BE2C (cell line): ENCODE measurements around the gene PLD5.
"Not testable (repeated sequence)": the region's sequence is repeated elsewhere in the genome, so short reads cannot be mapped to it uniquely, and the experiment has no call there.

Experiments
- DNase-seq: peaks from one replicate; pipeline ENCODE4 v3.0.0-alpha.2; 2020
- H3K27me3 ChIP-seq: fragments of 250-450 bp; sonication (Bioruptor Pico); 2 replicates; pipeline ENCODE4 v1.5.1; 2020; ENCODE audit warnings: mild to moderate bottlenecking
- H3K36me3 ChIP-seq: fragments of 250-450 bp; sonication (Bioruptor Pico); 2 replicates; pipeline ENCODE4 v1.5.1; 2020; ENCODE audit warnings: mild to moderate bottlenecking
- H3K4me1 ChIP-seq: fragments of 250-450 bp; sonication (Bioruptor Pico); 2 replicates; pipeline ENCODE4 v1.5.1; 2020
- H3K4me3 ChIP-seq: 2 replicates; pipeline ENCODE4 v1.5.1; 2011; ENCODE audit warnings: low read depth, low read length
- H3K9me3 ChIP-seq: fragments of 250-450 bp; sonication (Bioruptor Pico); 2 replicates; pipeline ENCODE4 v1.5.1; 2020
- TF ChIP-seq, protein P1 (sequence below): IDR thresholded peaks from 2 replicates; pipeline ENCODE4 v1.5.1; 2012; ENCODE audit warnings: mild to moderate bottlenecking, low read depth, low read length

Gene PLD5

DNA sequence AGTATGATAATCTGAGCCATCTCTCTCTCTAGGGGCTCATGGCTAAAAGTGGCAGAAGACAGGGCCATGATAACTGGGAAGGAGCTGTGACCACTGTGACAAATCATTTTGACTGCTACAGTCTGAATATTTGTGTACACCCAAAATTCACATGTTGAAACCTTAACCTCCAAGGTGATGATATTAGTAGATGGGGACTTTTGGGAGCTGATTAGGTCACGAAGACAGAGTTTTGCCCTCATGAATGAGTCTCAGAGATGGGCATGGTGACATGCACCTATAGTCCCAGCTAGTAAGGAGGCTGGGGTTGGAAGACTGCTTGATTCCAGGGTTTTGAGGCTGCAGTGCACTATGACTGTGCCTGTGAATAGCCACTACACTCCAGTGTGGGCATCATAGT lies 174.9 kb downstream of the PLD5 start:
- Histone ChIP-seq H3K4me1 (no peaks in the 10 kb centered on the region), H3K36me3 (no peaks in the 10 kb centered on the region), H3K27me3 (no peaks in the 10 kb centered on the region), H3K9me3 (no peaks in the 10 kb centered on the region), H3K4me3 (no peak overlapping the region)
- TF ChIP-seq, protein P1, sequence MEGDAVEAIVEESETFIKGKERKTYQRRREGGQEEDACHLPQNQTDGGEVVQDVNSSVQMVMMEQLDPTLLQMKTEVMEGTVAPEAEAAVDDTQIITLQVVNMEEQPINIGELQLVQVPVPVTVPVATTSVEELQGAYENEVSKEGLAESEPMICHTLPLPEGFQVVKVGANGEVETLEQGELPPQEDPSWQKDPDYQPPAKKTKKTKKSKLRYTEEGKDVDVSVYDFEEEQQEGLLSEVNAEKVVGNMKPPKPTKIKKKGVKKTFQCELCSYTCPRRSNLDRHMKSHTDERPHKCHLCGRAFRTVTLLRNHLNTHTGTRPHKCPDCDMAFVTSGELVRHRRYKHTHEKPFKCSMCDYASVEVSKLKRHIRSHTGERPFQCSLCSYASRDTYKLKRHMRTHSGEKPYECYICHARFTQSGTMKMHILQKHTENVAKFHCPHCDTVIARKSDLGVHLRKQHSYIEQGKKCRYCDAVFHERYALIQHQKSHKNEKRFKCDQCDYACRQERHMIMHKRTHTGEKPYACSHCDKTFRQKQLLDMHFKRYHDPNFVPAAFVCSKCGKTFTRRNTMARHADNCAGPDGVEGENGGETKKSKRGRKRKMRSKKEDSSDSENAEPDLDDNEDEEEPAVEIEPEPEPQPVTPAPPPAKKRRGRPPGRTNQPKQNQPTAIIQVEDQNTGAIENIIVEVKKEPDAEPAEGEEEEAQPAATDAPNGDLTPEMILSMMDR, result no peak
- DNase-seq, result no peak

DNA sequence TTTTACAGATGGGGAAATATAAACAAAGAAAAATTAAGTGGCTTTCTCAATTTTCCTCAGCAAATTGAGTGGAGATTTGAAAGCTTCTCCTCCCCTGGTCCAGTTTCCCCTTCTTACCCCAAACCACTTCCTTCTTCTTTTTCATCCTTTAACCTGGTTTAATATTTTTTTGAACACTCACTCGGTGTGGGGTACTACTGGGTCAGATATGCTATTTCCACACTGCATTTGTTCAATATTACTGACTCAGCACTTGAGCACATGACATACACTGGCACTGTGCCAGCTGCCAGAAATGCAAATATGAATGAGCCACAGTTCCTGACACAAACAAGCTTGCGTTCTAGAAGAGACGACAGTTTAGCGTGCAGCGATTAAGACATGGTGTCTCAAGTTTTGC lies 193.6 kb downstream of the PLD5 start:
- H3K36me3 ChIP-seq, H3K27me3 ChIP-seq, H3K4me3 ChIP-seq, H3K9me3 ChIP-seq, H3K4me1 ChIP-seq: not testable (repeated sequence)
- peak; percentile 13 for DNase-seq

DNA sequence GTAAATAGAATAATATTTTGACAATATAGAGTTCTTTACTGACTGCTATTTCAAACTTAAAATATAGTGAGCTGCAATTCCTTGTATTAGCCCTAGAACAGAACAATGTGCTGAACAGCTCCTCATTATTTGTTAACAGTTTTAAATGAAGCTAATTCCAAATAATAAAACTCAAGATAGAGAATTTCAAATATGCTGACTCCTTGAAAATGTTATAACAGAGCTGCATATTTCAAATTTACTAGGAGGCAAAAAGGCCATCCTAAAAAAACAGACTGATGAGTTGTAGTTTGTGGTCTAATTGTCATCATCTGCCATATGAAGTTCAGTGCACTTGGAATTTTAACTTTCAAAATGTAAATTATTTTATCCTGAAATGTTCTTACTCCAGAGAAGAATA lies 197.1 kb downstream of the PLD5 start:
- H3K4me3 ChIP-seq, H3K4me1 ChIP-seq, H3K27me3 ChIP-seq, H3K9me3 ChIP-seq, H3K36me3 ChIP-seq, DNase-seq: not testable (repeated sequence)

- H3K4me1 ChIP-seq, H3K36me3 ChIP-seq, DNase-seq, H3K4me3 ChIP-seq, H3K27me3 ChIP-seq, H3K9me3 ChIP-seq: not testable (repeated sequence)
These were observed 202.5 kb downstream of the PLD5 start for GRCh38 chr1:242321981-242322380.

DNA sequence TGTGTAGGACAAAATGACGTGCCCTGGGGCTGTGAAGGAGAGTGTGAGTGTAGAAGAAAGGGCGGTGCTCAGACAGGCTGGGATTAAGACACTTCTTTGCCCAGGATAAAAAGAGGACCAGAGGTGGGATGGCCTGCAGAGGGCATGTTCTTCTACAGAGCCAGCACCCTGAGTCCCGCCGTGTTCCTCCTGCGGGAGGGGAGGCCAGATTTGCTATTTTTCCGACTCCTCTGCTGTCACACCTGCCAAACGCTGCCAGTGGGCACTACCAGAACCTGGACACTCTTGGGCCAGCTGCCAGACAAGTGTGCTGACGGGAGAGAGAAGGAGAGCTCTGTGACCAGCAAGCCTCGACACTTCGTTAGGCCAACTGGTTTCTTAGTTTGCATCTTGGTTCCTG lies 206.4 kb downstream of the PLD5 start:
- TF ChIP-seq, protein P1, result no peak
- H3K27me3 ChIP-seq, result no peaks in the 10 kb centered on the region
- H3K4me3 ChIP-seq, result no peak overlapping the region
- no peaks in the 10 kb centered on the region for H3K9me3 ChIP-seq
- DNase-seq, result no peak
- H3K36me3 ChIP-seq, result no peaks in the 10 kb centered on the region
- H3K4me1 ChIP-seq, result no peaks in the 10 kb centered on the region

DNA sequence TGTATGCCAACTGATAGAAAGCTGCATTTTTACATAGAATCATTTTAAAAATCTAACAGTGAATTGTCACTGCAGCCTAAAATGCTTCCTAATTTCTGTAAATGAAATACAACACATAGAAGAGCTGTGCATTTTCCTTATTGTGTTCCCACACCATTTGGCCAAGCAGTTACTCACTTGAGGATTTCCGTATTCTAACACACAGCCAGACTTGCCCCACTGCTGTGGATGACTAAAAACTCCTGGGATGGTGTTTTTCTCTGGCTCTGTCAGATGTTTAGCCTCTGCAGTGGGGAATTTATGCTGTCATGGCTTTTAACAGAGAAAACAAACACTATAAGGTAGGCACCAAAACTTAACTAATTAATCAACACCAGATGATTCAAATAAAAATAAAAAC lies 209.6 kb downstream of the PLD5 start:
- not testable (repeated sequence) for H3K27me3 ChIP-seq, H3K9me3 ChIP-seq, H3K36me3 ChIP-seq, H3K4me1 ChIP-seq, DNase-seq, H3K4me3 ChIP-seq

DNA sequence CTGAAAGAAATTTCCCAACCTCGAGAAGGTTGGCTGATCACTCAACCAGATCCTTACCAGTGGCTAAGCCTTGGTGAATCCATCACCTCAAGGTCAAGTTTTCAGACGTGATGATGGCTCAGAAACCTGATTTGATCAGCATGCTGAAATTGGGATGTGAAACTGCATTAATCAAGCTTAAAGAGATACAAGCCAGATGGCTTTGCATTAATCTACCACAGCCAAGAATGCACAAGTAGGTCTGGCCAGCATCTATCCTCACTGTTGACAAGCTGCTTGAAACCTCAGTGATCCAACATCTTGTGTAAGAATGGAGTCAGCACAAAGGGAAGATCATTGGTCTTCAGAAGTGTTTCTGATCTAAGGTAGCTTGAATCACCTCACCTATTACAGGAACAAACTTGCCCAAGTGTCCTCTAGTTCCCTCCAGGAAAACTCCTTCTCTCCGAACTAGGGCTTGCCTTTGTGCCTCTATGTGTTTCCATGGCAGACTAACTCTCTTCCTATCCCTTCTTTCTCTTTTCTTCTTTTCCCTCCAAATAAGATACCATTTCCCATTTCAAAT lies 210.3 kb downstream of the PLD5 start:
- not testable (repeated sequence) for H3K4me1 ChIP-seq, H3K36me3 ChIP-seq, H3K27me3 ChIP-seq, H3K9me3 ChIP-seq, H3K4me3 ChIP-seq
- DNase-seq, result peak; percentile 8

GRCh38 chr1:242308681-242309080 lies 215.8 kb downstream of the PLD5 start:
- H3K36me3 ChIP-seq, H3K27me3 ChIP-seq, H3K4me1 ChIP-seq, DNase-seq, H3K9me3 ChIP-seq, H3K4me3 ChIP-seq: not testable (repeated sequence)

DNA sequence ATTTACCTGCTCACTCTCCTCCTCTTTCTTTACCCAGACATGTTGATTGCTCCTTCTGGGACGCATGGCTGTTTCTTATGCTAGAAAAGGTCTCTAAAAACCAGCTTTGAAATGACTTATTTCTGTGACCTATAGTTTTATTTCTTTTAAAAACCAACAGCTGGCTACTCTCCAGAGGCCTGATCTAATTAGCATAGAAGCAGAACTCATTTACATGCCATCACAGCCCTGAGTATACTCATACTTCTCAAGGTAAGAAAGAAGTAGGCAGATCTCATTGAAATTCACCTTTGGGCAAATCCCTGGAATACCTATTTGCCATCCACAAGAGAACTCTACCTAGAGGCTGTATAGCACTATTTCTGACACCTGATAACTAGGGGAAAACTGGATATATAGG lies 230.7 kb downstream of the PLD5 start:
- H3K4me1 ChIP-seq, H3K36me3 ChIP-seq, H3K9me3 ChIP-seq, H3K4me3 ChIP-seq, DNase-seq, H3K27me3 ChIP-seq: not testable (repeated sequence)

- H3K27me3 ChIP-seq, H3K4me3 ChIP-seq, H3K9me3 ChIP-seq: not testable (repeated sequence)
These were observed 236.4 kb downstream of the PLD5 start for GRCh38 chr1:242288067-242288466.

DNA sequence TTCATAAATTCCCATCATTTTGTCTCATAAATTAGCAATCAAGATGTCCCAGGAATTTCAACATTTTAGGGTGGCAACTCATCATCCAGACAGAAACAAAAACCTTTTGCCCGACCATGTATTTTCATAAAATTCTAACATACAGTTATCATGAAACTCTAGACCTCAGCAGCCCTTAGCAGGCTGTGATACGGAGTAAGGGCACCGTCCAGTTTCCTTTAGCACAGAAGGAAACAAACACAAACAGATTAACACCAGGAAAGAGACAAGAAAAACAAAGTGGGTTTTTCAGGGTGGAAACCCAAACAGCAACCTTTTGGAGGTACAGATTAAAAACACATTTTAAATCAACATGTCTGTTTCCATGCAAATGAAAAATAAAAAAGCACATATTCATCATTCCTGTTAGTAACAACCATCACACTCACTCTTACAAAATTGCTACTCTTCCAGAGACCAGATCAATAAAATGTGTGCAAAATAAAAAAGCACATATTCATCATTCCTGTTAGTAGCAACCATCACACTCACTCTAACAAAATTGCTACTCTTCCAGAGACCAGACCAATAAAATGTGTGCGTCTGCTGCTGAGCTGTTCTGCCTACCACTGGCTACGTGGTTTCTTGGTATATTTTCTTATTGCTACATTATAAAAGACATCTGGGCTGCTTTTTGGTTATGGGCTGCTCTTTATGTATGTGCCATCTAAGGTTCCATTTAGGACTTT lies 241.6 kb downstream of the PLD5 start:
- not testable (repeated sequence) for H3K27me3 ChIP-seq, DNase-seq, H3K4me1 ChIP-seq, H3K36me3 ChIP-seq, H3K4me3 ChIP-seq, H3K9me3 ChIP-seq

More at GRCh38 chr1:242288067-242288466, 236.4 kb downstream of the PLD5 start:
- not testable (repeated sequence) for DNase-seq, H3K36me3 ChIP-seq, H3K4me1 ChIP-seq

GRCh38 chr1:242278406-242278805 lies 246.1 kb downstream of the PLD5 start:
- H3K27me3 ChIP-seq, H3K4me1 ChIP-seq, H3K36me3 ChIP-seq, DNase-seq, H3K9me3 ChIP-seq, H3K4me3 ChIP-seq: not testable (repeated sequence)

DNA sequence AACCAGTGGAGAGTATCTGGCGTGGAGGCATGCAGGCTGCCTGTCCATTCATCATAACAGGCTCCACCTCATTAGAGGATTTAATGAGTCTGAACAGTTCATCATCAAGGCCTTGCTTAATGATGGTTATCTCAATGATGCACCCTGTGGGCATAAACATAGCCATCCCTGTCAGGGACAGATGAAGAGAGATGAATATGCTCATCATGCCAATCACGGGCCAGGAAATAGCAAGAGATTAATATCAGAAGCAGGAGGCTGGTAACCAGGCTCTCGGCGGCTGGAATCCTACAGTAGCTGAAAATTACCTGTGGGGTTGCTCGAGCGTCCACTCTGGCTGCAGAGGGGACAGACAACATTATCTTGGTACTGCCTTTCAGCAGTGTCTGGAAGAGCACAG lies 247.7 kb downstream of the PLD5 start:
- peak; percentile 66 for DNase-seq
- H3K9me3 ChIP-seq, H3K4me1 ChIP-seq, H3K4me3 ChIP-seq, H3K36me3 ChIP-seq, H3K27me3 ChIP-seq: not testable (repeated sequence)

- H3K27me3 ChIP-seq, H3K4me3 ChIP-seq: not testable (repeated sequence)
These were observed 257.5 kb downstream of the PLD5 start for GRCh38 chr1:242267004-242267403.

More at GRCh38 chr1:242267004-242267403, 257.5 kb downstream of the PLD5 start:
- DNase-seq, H3K36me3 ChIP-seq, H3K4me1 ChIP-seq, H3K9me3 ChIP-seq: not testable (repeated sequence)
